T-helper 9 cell (primary cell): Measurements from ENCODE around the gene ACOXL.
"Not testable (repeated sequence)": the region's sequence is repeated elsewhere in the genome, so short reads cannot be mapped to it uniquely, and the experiment has no call there.

Experiments used
- DNase-seq: peaks from one replicate; pipeline ENCODE4 v3.0.0-alpha.2; 2020

The ACOXL gene

GRCh38 chr2:110832740-110833139 lies 100.4 kb downstream of the ACOXL start:
- no peak for DNase-seq

GRCh38 chr2:110834134-110834827 lies 101.9 kb downstream of the ACOXL start:
- no peak for DNase-seq

- DNase-seq, result no peak
Measured at GRCh38 chr2:110836671-110837070, 104.3 kb downstream of the ACOXL start.

GRCh38 chr2:110837446-110838409 lies 105.4 kb downstream of the ACOXL start:
- no peak for DNase-seq

GRCh38 chr2:110838657-110839384 lies 106.4 kb downstream of the ACOXL start:
- no peak for DNase-seq

- no peak for DNase-seq
Measured at GRCh38 chr2:110840508-110840907, 108.1 kb downstream of the ACOXL start.

GRCh38 chr2:110842048-110842447 lies 109.7 kb downstream of the ACOXL start:
- no peak for DNase-seq

- no peak for DNase-seq
Measured at GRCh38 chr2:110843496-110843895, 111.1 kb downstream of the ACOXL start.

- no peak for DNase-seq
Measured at GRCh38 chr2:110843959-110844510, 111.7 kb downstream of the ACOXL start.

GRCh38 chr2:110847651-110848050 lies 115.3 kb downstream of the ACOXL start:
- DNase-seq, result no peak

- DNase-seq, result no peak
Measured at GRCh38 chr2:110848071-110848470, 115.7 kb downstream of the ACOXL start.

- no peak for DNase-seq
Measured at GRCh38 chr2:110848519-110849030, 116.2 kb downstream of the ACOXL start.

GRCh38 chr2:110851531-110851930 lies 119.2 kb downstream of the ACOXL start:
- no peak for DNase-seq

- DNase-seq, result no peak
Measured at GRCh38 chr2:110852051-110852450, 119.7 kb downstream of the ACOXL start.

- DNase-seq, result peak; percentile 25
Measured at GRCh38 chr2:110852541-110853263, 120.3 kb downstream of the ACOXL start.

- DNase-seq, result peak; percentile 15
Measured at GRCh38 chr2:110853516-110853915, 121.1 kb downstream of the ACOXL start.

- no peak for DNase-seq
Measured at GRCh38 chr2:110853948-110854347, 121.6 kb downstream of the ACOXL start.

GRCh38 chr2:110854355-110855081 lies 122.1 kb downstream of the ACOXL start:
- DNase-seq, result no peak

- not testable (repeated sequence) for DNase-seq
Measured at GRCh38 chr2:110855841-110856240, 123.5 kb downstream of the ACOXL start.

- DNase-seq, result peak; percentile 30
Measured at GRCh38 chr2:110858135-110858725, 125.9 kb downstream of the ACOXL start.
